T-helper 9 cell (primary cell): ENCODE measurements around the gene NUP160.
"Not testable (repeated sequence)": the region's sequence is repeated elsewhere in the genome, so short reads cannot be mapped to it uniquely, and the experiment has no call there.

ENCODE experiments used
- DNase-seq: peaks from one replicate; pipeline ENCODE4 v3.0.0-alpha.2; 2020

Gene NUP160

GRCh38 chr11:47790017-47790416 is 58.1 kb downstream of the NUP160 start:
- DNase-seq: not testable (repeated sequence)

GRCh38 chr11:47788181-47788580 is 60.0 kb downstream of the NUP160 start:
- no peak for DNase-seq

- no peak for DNase-seq
These were observed 61.8 kb downstream of the NUP160 start for GRCh38 chr11:47786373-47786772.

- no peak for DNase-seq
These were observed 63.3 kb downstream of the NUP160 start for GRCh38 chr11:47784785-47785381.

- DNase-seq: no peak
These were observed 65.0 kb downstream of the NUP160 start for GRCh38 chr11:47783087-47783610.

GRCh38 chr11:47778878-47779483 is 69.2 kb downstream of the NUP160 start:
- no peak for DNase-seq

GRCh38 chr11:47775240-47775869 is 72.8 kb downstream of the NUP160 start:
- no peak for DNase-seq

- DNase-seq: no peak
These were observed 74.3 kb downstream of the NUP160 start for GRCh38 chr11:47773882-47774281.

- not testable (repeated sequence) for DNase-seq
These were observed 78.6 kb downstream of the NUP160 start for GRCh38 chr11:47769556-47769955.

GRCh38 chr11:47768101-47768612 is 80.0 kb downstream of the NUP160 start:
- DNase-seq: no peak

- DNase-seq: peak; percentile 64
These were observed 81.5 kb downstream of the NUP160 start for GRCh38 chr11:47766509-47767227.

- DNase-seq: no peak
These were observed 83.1 kb downstream of the NUP160 start for GRCh38 chr11:47765086-47765485.

GRCh38 chr11:47759291-47759690 is 88.9 kb downstream of the NUP160 start:
- not testable (repeated sequence) for DNase-seq

- no peak for DNase-seq
These were observed 91.9 kb downstream of the NUP160 start for GRCh38 chr11:47756208-47756607.

- DNase-seq: no peak
These were observed 97.4 kb downstream of the NUP160 start for GRCh38 chr11:47750725-47751124.

GRCh38 chr11:47742494-47742893 is 105.7 kb downstream of the NUP160 start:
- DNase-seq: not testable (repeated sequence)

GRCh38 chr11:47737817-47738216 is 110.3 kb downstream of the NUP160 start:
- not testable (repeated sequence) for DNase-seq

- DNase-seq: no peak
These were observed 115.9 kb downstream of the NUP160 start for GRCh38 chr11:47732271-47732670.

- DNase-seq: no peak
These were observed 116.7 kb downstream of the NUP160 start for GRCh38 chr11:47731475-47731874.
